Spleen (tissue), 11 donors: ENCODE results near the gene PIM3. TPM values are rescaled to one million over a fixed set of nuclear protein-coding genes. Genes with fewer than 3 reads are reported as not detected.
"Not testable (repeated sequence)": the region's sequence is repeated elsewhere in the genome, so short reads cannot be mapped to it uniquely, and the experiment has no call there.

Experiments used
- DNase-seq: peaks from one replicate; pipeline ENCODE4 v3.0.0-alpha.2; 2020
- H3K27ac ChIP-seq, 8 donors: fragments of 200-600 bp; sonication (generic) in 7 of 8; 1 replicate in 4 of 8; 2 replicates in 4 of 8; pipeline versions ENCODE4 v1.5.0 to v1.8.0; 2016 to 2021; ENCODE audit warnings: inconsistent platforms in 4 of 8, mild to moderate bottlenecking in 4 of 8, moderate library complexity in 1 of 8
- H3K27me3 ChIP-seq, 7 donors: fragments of 200-600 bp; sonication (generic) in 6 of 7; replicated peaks in 1 of 7; 1 replicate in 4 of 7; 2 replicates in 3 of 7; pipeline versions ENCODE4 v1.5.0 to v1.8.0; 2016 to 2021; ENCODE audit warnings: inconsistent platforms in 3 of 7, mild to moderate bottlenecking in 1 of 7
- H3K36me3 ChIP-seq, 6 donors: fragments of 200-600 bp; sonication (generic) in 5 of 6; 1 replicate in 4 of 6; 2 replicates in 2 of 6; pipeline versions ENCODE4 v1.5.0 to v1.8.0; 2016 to 2021; ENCODE audit warnings: inconsistent platforms in 2 of 6
- H3K4me1 ChIP-seq, 6 donors: fragments of 200-600 bp; sonication (generic) in 5 of 6; 1 replicate in 3 of 6; 2 replicates in 3 of 6; pipeline versions ENCODE4 v1.5.0 to v1.8.0; 2016 to 2021; ENCODE audit warnings: inconsistent platforms in 3 of 6
- H3K4me3 ChIP-seq, 8 donors: fragments of 200-600 bp; sonication (generic) in 7 of 8; 1 replicate in 4 of 8; 2 replicates in 4 of 8; pipeline versions ENCODE4 v1.5.0 to v1.8.0; 2016 to 2021; ENCODE audit warnings: inconsistent platforms in 4 of 8, mild to moderate bottlenecking in 4 of 8, moderate library complexity in 2 of 8
- H3K9me3 ChIP-seq, 8 donors: fragments of 200-600 bp; sonication (generic) in 7 of 8; 1 replicate in 4 of 8; 2 replicates in 4 of 8; pipeline versions ENCODE4 v1.5.0 to v1.8.0; 2016 to 2021; ENCODE audit warnings: inconsistent platforms in 4 of 8
- POLR2A ChIP-seq, 3 donors: fragments of 450-650 bp; IDR thresholded peaks; one replicate each; pipeline ENCODE4 v1.5.1; 2017; ENCODE audit warnings: antibody characterized with exemption in 3 of 3, mild to moderate bottlenecking in 1 of 3
- POLR2AphosphoS5 ChIP-seq, 3 donors: sonication (generic); formaldehyde crosslinking; IDR thresholded peaks; one replicate each; pipeline ENCODE4 v1.5.1; 2017; ENCODE audit warnings: antibody characterized with exemption in 3 of 3
- WGBS, 5 donors: extraction: QIAGEN DNeasy Blood & Tissue Kit in 3 of 5; methylation state at CpG; one replicate each; pipeline versions ENCODE4 v1.1.5 to v1.1.7; 2013 to 2018; 5-methylcytosine and 5-hydroxymethylcytosine counted together
- intact Hi-C: fragments of 100-400 bp; cut with DNase I; formaldehyde crosslinking; loops from one replicate; pipeline ENCODE4 v1.15.0; 2023; ENCODE audit warnings: low total_unique reads
- polyA plus RNA-seq, 3 donors: library from polyadenylated mRNA; stranded (reverse); fragments of 200-250 nt; gene quantifications; one replicate each; pipeline ENCODE4 v1.2.1, GENCODE V29; 2013
- total RNA-seq, 7 donors: library from RNA; depleted of rRNA in 3 of 7; stranded (reverse); fragments of >200 nt in 3 of 7; fragmentation: NEBNext Ultra II Directional in 4 of 7; extraction: Animal tissue kit (Norgen Biotek cat#: 25700) in 4 of 7; gene quantifications; one replicate each; pipeline versions ENCODE4 v1.1.0 to v1.2.1, GENCODE V29; 2016 to 2021
- TF ChIP-seq, protein P1 (sequence below), 11 experiments: fragments of 200-600 bp in 7 of 11; fragments of 450-650 bp in 4 of 11; sonication (generic) in 4 of 11; IDR thresholded peaks in 8 of 11; conservative IDR thresholded peaks in 3 of 11; 1 replicate in 7 of 11; 2 replicates in 4 of 11; pipeline versions ENCODE4 v1.4.0 to v1.8.0; 2016 to 2021; ENCODE audit warnings: antibody characterized with exemption in 11 of 11, inconsistent platforms in 4 of 11, mild to moderate bottlenecking in 1 of 11
- donor health status: healthy with polysubstance abuse.
- donor health status: DM: no; HTN: no; CAD: no; lungs with moderate emphysema.
- donor health status: DM: no; HTN: no; CAD: no.
- donor health status: Bipolar disorder and iron deficiency.
- donor health status: healthy.
- donor health status: DM: no; HTN: no; CAD: no.
- donor health status: DM: yes; HTN: yes; CAD: no.

PIM3 gene
- total and polyA plus RNA-seq, 10 donors, result 49.5 to 134 (median 93.6) TPM

DNA sequence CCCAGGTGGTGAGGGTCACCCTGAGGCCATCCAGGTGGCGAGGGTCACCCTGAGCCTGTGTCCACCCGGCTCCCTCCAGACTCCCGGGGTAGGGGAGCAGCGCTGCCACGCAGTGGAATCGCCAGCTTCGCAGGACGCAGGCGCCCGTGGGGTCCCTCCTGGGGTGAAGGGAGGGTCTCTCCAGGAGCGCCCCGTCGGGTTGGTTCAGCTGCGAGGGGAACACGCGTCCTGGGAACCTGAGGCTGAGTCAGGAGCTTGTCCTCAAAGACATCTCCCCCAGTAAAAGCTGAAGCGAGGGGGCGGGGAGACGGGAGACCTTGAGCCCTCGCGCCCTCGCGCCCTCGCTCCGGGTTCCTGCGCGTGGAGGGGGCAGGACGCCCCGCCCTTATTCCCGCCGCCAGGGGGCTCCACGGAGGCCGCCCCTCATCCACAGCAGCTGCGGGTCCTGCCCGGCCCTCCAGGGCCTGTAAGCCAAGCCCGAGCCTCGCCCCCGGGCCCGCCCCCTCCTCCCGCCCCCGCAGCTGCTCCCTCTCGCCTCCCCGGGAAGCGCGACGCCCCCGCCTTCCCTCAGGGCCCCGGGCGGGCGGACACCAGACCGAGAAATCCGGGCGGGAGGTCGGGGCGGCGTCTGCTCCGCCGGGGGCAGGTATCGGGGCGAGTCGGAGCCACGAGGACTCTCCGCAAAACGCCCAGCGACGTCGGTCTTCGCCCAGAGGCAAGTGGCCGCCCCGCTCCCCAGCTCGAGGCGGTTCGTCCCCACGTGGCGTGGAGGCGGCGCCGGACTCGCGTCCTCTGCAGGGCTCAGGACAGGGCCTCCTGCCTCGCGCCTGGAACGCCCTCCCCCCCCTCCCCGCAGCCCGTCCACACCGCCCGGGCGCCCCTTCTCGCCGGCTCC lies 22.8 kb downstream of the PIM3 start:
- H3K36me3 ChIP-seq, result no peaks in the 10 kb centered on the region
- no peak overlapping the region for H3K27ac ChIP-seq
- peaks cover 0 to 36% (median 25%) of the 10 kb centered on the region in 7 donors for H3K27me3 ChIP-seq
- peaks cover 0 to 36% (median 26%) of the 10 kb centered on the region in 8 donors for H3K9me3 ChIP-seq
- WGBS, 5 donors, result 13 to 60% (median 16%) methylated on average over 5 to 90 of the region's 90 CpGs
- DNase-seq, result peak; percentile 81
- no peak for TF ChIP-seq POLR2A (IDR thresholded peaks at IDR 0.05)
- peak in 2 of 3 donors; percentile 29 to 47 for TF ChIP-seq POLR2AphosphoS5 (IDR thresholded peaks at IDR 0.05)
- TF ChIP-seq, protein P1, sequence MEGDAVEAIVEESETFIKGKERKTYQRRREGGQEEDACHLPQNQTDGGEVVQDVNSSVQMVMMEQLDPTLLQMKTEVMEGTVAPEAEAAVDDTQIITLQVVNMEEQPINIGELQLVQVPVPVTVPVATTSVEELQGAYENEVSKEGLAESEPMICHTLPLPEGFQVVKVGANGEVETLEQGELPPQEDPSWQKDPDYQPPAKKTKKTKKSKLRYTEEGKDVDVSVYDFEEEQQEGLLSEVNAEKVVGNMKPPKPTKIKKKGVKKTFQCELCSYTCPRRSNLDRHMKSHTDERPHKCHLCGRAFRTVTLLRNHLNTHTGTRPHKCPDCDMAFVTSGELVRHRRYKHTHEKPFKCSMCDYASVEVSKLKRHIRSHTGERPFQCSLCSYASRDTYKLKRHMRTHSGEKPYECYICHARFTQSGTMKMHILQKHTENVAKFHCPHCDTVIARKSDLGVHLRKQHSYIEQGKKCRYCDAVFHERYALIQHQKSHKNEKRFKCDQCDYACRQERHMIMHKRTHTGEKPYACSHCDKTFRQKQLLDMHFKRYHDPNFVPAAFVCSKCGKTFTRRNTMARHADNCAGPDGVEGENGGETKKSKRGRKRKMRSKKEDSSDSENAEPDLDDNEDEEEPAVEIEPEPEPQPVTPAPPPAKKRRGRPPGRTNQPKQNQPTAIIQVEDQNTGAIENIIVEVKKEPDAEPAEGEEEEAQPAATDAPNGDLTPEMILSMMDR (IDR thresholded peaks at IDR 0.05 in 8 of 11, conservative IDR thresholded peaks at IDR 0.05 in 3 of 11), result peak in 9 of 11 experiments; percentile 22 to 73 (median 66)
- peaks cover 0 to 19% (median 15%) of the 10 kb centered on the region in 6 donors for H3K4me1 ChIP-seq
- intact Hi-C loops, result no loop called here
- H3K4me3 ChIP-seq, result peak overlapping the region in 6 of 8 donors; percentile 1 to 60 (median 23)

DNA sequence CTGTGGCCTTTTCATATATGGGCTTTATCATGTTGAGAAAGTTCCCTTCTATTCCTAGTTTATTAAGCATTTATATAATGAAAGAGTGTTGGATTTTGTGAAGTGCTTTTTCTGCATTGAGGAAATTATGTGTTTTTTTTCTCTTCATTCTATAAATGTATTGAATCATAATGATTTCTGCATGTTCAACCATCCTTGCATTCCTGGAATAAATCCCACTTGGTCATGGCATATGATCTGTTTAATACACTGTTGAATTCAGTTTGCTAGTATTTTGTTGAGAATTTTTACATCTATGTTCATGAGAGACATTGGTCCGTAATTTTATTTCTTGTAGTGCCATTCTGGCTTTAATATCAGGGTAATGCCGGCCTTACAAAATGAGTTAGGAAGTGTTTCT lies 25.8 kb downstream of the PIM3 start:
- Histone ChIP-seq H3K27me3 (peaks cover 0 to 36% (median 25%) of the 10 kb centered on the region in 7 donors), H3K4me1 (peaks cover 0 to 19% (median 15%) of the 10 kb centered on the region in 6 donors), H3K36me3 (no peaks in the 10 kb centered on the region), H3K27ac (no peak overlapping the region), H3K4me3 (no peak overlapping the region), H3K9me3 (peaks cover 0 to 34% (median 26%) of the 10 kb centered on the region in 8 donors)
- intact Hi-C loops, result no loop called here
- no peak for TF ChIP-seq POLR2AphosphoS5 (IDR thresholded peaks at IDR 0.05)
- TF ChIP-seq, protein P1 (IDR thresholded peaks at IDR 0.05 in 8 of 11, conservative IDR thresholded peaks at IDR 0.05 in 3 of 11), result no peak
- WGBS, 5 donors, result 73 to 97% (median 95%) methylated on average over 2 of the region's 2 CpGs
- no peak for DNase-seq

DNA sequence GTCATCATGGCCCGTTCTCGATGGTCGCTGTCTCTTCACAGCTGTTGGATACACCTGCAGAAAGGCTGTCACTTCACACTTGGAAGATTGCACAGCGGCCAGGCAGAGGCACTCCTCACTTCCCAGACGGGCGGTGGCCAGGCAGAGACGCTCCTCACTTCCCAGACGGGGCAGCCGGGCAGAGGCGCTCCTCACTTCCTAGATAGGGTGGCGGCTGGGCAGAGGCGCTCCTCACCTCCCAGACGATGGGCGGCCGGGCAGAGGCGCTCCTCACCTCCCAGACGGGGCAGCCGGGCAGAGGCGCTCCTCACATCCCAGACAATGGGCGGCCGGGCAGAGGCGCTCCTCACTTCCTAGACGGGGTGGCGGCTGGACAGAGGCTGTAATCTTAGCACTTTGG lies 29.3 kb downstream of the PIM3 start:
- H3K27ac ChIP-seq, DNase-seq, H3K27me3 ChIP-seq, H3K4me3 ChIP-seq, H3K36me3 ChIP-seq: not testable (repeated sequence)
- WGBS, 5 donors, result 85 to 96% (median 96%) methylated on average over 15 to 24 of the region's 24 CpGs
- intact Hi-C loops, result loop anchor here (5.0 kb wide), 1 partner anchor 58 kb away; no protein-coding TSS in a partner anchor
- H3K4me1 ChIP-seq, result peaks cover 4 to 14% (median 10%) of the 10 kb centered on the region in 6 donors
- peaks cover 0 to 38% (median 31%) of the 10 kb centered on the region in 8 donors for H3K9me3 ChIP-seq

DNA sequence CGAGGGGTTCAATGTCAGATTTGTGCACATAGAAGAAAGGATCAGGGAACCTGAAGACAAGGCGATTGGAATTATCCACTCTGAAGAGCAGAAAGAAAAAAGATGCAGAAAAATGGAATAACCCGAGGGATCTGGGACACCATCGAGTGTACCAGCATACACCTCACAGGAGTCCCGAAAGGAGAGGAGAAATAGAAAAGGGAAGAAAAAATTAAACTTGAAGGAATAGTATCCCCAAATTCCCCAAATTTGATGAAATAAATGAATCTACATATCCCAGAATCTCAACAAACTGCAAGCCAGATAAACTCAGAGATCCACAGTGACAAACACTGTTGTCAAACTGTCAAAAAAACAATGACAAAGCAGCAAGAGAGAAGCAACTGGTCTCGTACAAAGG lies 30.6 kb downstream of the PIM3 start:
- no peak for DNase-seq
- no peak for TF ChIP-seq POLR2A (IDR thresholded peaks at IDR 0.05)
- TF ChIP-seq, protein P1 (IDR thresholded peaks at IDR 0.05 in 8 of 11, conservative IDR thresholded peaks at IDR 0.05 in 3 of 11), result no peak
- TF ChIP-seq POLR2AphosphoS5 (IDR thresholded peaks at IDR 0.05), result no peak
- Histone ChIP-seq H3K27me3 (no peaks in the 10 kb centered on the region), H3K4me3 (no peak overlapping the region), H3K4me1 (peaks cover 4 to 14% (median 10%) of the 10 kb centered on the region in 6 donors), H3K9me3 (peaks cover 0 to 30% (median 22%) of the 10 kb centered on the region in 8 donors), H3K36me3 (no peaks in the 10 kb centered on the region), H3K27ac (no peak overlapping the region)
- WGBS, 5 donors, result 86 to 95% (median 92%) methylated on average over 6 of the region's 6 CpGs
- intact Hi-C loops, result loop anchor here (5.0 kb wide), 1 partner anchor 59 kb away; no protein-coding TSS in a partner anchor
